HEK293T (cell line): ENCODE results near the gene LRRC9.
"Not testable (repeated sequence)": the region's sequence is repeated elsewhere in the genome, so short reads cannot be mapped to it uniquely, and the experiment has no call there.

Experiments
- CTCF ChIA-PET: fragments of 350-600 bp; formaldehyde crosslinking; extraction: SDS; loops from one replicate; lab custom pipeline; 2021; ENCODE audit warnings: antibody characterized with exemption, inconsistent platforms; lab: Yijun Ruan, JAX
- POLR2A ChIA-PET: fragments of 350-600 bp; formaldehyde crosslinking; extraction: SDS; loops from one replicate; lab custom pipeline; 2020; ENCODE audit warnings: antibody characterized with exemption, inconsistent platforms; lab: Yijun Ruan, JAX
- DNase-seq: peaks from one replicate; pipeline ENCODE4 v3.0.0; 2012; ENCODE audit warnings: mixed read lengths; ENCODE audit errors: extremely low spot score
- ARNT ChIP-seq: fragments of 450-650 bp; IDR thresholded peaks from 2 replicates; pipeline ENCODE4 v1.6.1; 2017; ENCODE audit warnings: mild to moderate bottlenecking
- BHLHE40 ChIP-seq: fragments of 450-650 bp; IDR thresholded peaks from 2 replicates; pipeline ENCODE4 v1.6.1; 2016; ENCODE audit warnings: mild to moderate bottlenecking, moderate library complexity, borderline replicate concordance
- CTBP1 ChIP-seq: fragments of 450-650 bp; IDR thresholded peaks from 2 replicates; pipeline ENCODE4 v1.6.1; 2016; ENCODE audit warnings: borderline replicate concordance
- ELF4 ChIP-seq: fragments of 450-650 bp; IDR thresholded peaks from 2 replicates; pipeline ENCODE4 v1.6.1; 2017; ENCODE audit warnings: antibody characterized with exemption
- FOXA1 ChIP-seq: fragments of 450-650 bp; IDR thresholded peaks from 2 replicates; pipeline ENCODE4 v1.6.1; 2016; ENCODE audit warnings: mild to moderate bottlenecking
- FOXK2 ChIP-seq: fragments of 450-650 bp; IDR thresholded peaks from 2 replicates; pipeline ENCODE4 v1.6.1; 2016; ENCODE audit warnings: mild to moderate bottlenecking
- FOXM1 ChIP-seq: fragments of 450-650 bp; IDR thresholded peaks from 2 replicates; pipeline ENCODE4 v1.6.1; 2017; ENCODE audit warnings: mild to moderate bottlenecking, borderline replicate concordance
- HDGF ChIP-seq: fragments of 450-650 bp; IDR thresholded peaks from 2 replicates; pipeline ENCODE4 v1.6.1; 2017; ENCODE audit warnings: antibody characterized with exemption, borderline replicate concordance
- L3MBTL2 ChIP-seq: fragments of 450-650 bp; conservative IDR thresholded peaks from 2 replicates; pipeline ENCODE4 v1.6.1; 2016; ENCODE audit warnings: mild to moderate bottlenecking
- LEF1 ChIP-seq: fragments of 450-650 bp; IDR thresholded peaks from 2 replicates; pipeline ENCODE4 v1.6.1; 2017; ENCODE audit warnings: mild to moderate bottlenecking, borderline replicate concordance
- NFRKB ChIP-seq: fragments of 450-650 bp; IDR thresholded peaks from 2 replicates; pipeline ENCODE4 v1.6.1; 2016; ENCODE audit warnings: mild to moderate bottlenecking, moderate library complexity
- PKNOX1 ChIP-seq: fragments of 450-650 bp; IDR thresholded peaks from 2 replicates; pipeline ENCODE4 v1.6.1; 2016
- SP1 ChIP-seq: fragments of 450-650 bp; IDR thresholded peaks from 2 replicates; pipeline ENCODE4 v1.6.1; 2017
- SUZ12 ChIP-seq: fragments of 450-650 bp; IDR thresholded peaks from 2 replicates; pipeline ENCODE4 v1.6.1; 2016; ENCODE audit warnings: mild to moderate bottlenecking
- TARDBP ChIP-seq: fragments of 450-650 bp; IDR thresholded peaks from 2 replicates; pipeline ENCODE4 v1.6.1; 2016
- ZNF384 ChIP-seq: fragments of 450-650 bp; IDR thresholded peaks from 2 replicates; pipeline ENCODE4 v1.6.1; 2016

LRRC9 gene

GRCh38 chr14:59997449-59997848 lies 77.5 kb downstream of the LRRC9 start:
- ChIA-PET POLR2A (no interaction called here), CTCF (no interaction called here)
- DNase-seq: no peak
- TF ChIP-seq BHLHE40: no peak
- no peak for TF ChIP-seq HDGF
- no peak for TF ChIP-seq FOXA1
- no peak for TF ChIP-seq ARNT
- TF ChIP-seq CTBP1: no peak

- no peak for TF ChIP-seq FOXA1
- TF ChIP-seq LEF1: no peak
- no peak for TF ChIP-seq PKNOX1
- no peak for TF ChIP-seq SUZ12
- no peak for TF ChIP-seq TARDBP
- no peak for TF ChIP-seq L3MBTL2
- TF ChIP-seq FOXM1: no peak
- no peak for TF ChIP-seq CTBP1
- TF ChIP-seq BHLHE40: no peak
- TF ChIP-seq ELF4: no peak
- TF ChIP-seq ZNF384: no peak
- TF ChIP-seq NFRKB: no peak
- no peak for TF ChIP-seq SP1
- POLR2A ChIA-PET: no interaction called here
- CTCF ChIA-PET: no interaction called here
- DNase-seq: no peak
Observed at GRCh38 chr14:59997966-59998365, 78.0 kb downstream of the LRRC9 start.

GRCh38 chr14:59998564-59998963 lies 78.6 kb downstream of the LRRC9 start:
- CTCF ChIA-PET: no interaction called here
- POLR2A ChIA-PET: no interaction called here
- TF ChIP-seq LEF1 (no peak), FOXA1 (no peak), ARNT (no peak), FOXK2 (no peak), ZNF384 (no peak)

GRCh38 chr14:60002819-60003492 lies 83.0 kb downstream of the LRRC9 start:
- TF ChIP-seq FOXK2: no peak
- no peak for TF ChIP-seq SP1
- no peak for TF ChIP-seq LEF1
- no peak for TF ChIP-seq ARNT
- no peak for TF ChIP-seq ELF4
- no peak for TF ChIP-seq FOXA1
- TF ChIP-seq FOXM1: no peak
- TF ChIP-seq ZNF384: no peak
- no peak for TF ChIP-seq CTBP1
- no peak for TF ChIP-seq PKNOX1
- no peak for TF ChIP-seq L3MBTL2
- TF ChIP-seq SUZ12: no peak
- CTCF ChIA-PET: no interaction called here
- POLR2A ChIA-PET: no interaction called here

More at GRCh38 chr14:59998564-59998963, 78.6 kb downstream of the LRRC9 start:
- DNase-seq: no peak

GRCh38 chr14:60003991-60004390 lies 84.0 kb downstream of the LRRC9 start:
- CTCF ChIA-PET: no interaction called here
- POLR2A ChIA-PET: no interaction called here
- no peak for TF ChIP-seq L3MBTL2
- TF ChIP-seq FOXA1: no peak
- TF ChIP-seq ZNF384: no peak
- TF ChIP-seq PKNOX1: no peak
- TF ChIP-seq FOXM1: no peak
- TF ChIP-seq BHLHE40: no peak
- no peak for TF ChIP-seq TARDBP
- no peak for TF ChIP-seq HDGF
- TF ChIP-seq SUZ12: no peak
- no peak for TF ChIP-seq CTBP1
- TF ChIP-seq NFRKB: no peak
- TF ChIP-seq ARNT: no peak
- no peak for TF ChIP-seq FOXK2
- TF ChIP-seq ELF4: no peak
- TF ChIP-seq SP1: no peak
- TF ChIP-seq LEF1: no peak
- DNase-seq: no peak

More at GRCh38 chr14:60002819-60003492, 83.0 kb downstream of the LRRC9 start:
- no peak for DNase-seq

GRCh38 chr14:60008042-60008441 lies 88.1 kb downstream of the LRRC9 start:
- no peak for DNase-seq
- CTCF ChIA-PET: interaction anchor here (0.6 kb wide), 1 partner anchor 443 kb away, joined by 5 read pairs; no protein-coding TSS in a partner anchor
- TF ChIP-seq PKNOX1: no peak
- TF ChIP-seq FOXM1: no peak
- TF ChIP-seq FOXA1: no peak
- TF ChIP-seq L3MBTL2: no peak
- no peak for TF ChIP-seq HDGF
- no peak for TF ChIP-seq BHLHE40
- TF ChIP-seq ARNT: no peak
- no peak for TF ChIP-seq LEF1
- TF ChIP-seq SP1: no peak
- no peak for TF ChIP-seq CTBP1
- no peak for TF ChIP-seq ELF4
- TF ChIP-seq ZNF384: no peak
- no peak for TF ChIP-seq NFRKB
- no peak for TF ChIP-seq SUZ12
- TF ChIP-seq FOXK2: no peak
- no peak for TF ChIP-seq TARDBP
- POLR2A ChIA-PET: no interaction called here

GRCh38 chr14:60010263-60010662 lies 90.3 kb downstream of the LRRC9 start:
- DNase-seq, CTCF ChIA-PET, POLR2A ChIA-PET: not testable (repeated sequence)
